Psoas muscle (tissue), 8 donors: ENCODE results near the gene UGP2. TPM values are rescaled to one million over a fixed set of nuclear protein-coding genes. Genes with fewer than 3 reads are reported as not detected.

ENCODE experiments used
- ATAC-seq, 4 donors: fragments of 200-7000 bp; cut with Tn5 transposase; one replicate each; pipeline ENCODE4 v1.9.1; 2020; ENCODE audit warnings: moderate library complexity in 3 of 4, mild to moderate bottlenecking in 2 of 4
- DNase-seq, 2 donors: peaks; one replicate each; pipeline ENCODE4 v3.0.0-alpha.2; 2020
- H3K27ac ChIP-seq: fragments of 200-600 bp; one replicate; pipeline ENCODE4 v1.8.0; 2022
- H3K27me3 ChIP-seq, 3 donors: fragments of 200-600 bp in 1 of 3; one replicate each; pipeline versions ENCODE4 v1.6.1 to v1.8.0; 2013 to 2022; ENCODE audit warnings: low read length in 2 of 3, mild to moderate bottlenecking in 2 of 3, moderate library complexity in 1 of 3; ENCODE audit not compliant: insufficient read depth in 3 of 3
- H3K36me3 ChIP-seq, 2 donors: fragments of 200-600 bp in 1 of 2; one replicate each; pipeline versions ENCODE4 v1.6.1 to v1.8.0; 2013 to 2022; ENCODE audit warnings: low read depth in 1 of 2, mild to moderate bottlenecking in 1 of 2, moderate library complexity in 1 of 2; ENCODE audit not compliant: insufficient read depth in 1 of 2
- H3K4me1 ChIP-seq: fragments of 200-600 bp; one replicate; pipeline ENCODE4 v1.8.0; 2022
- H3K4me3 ChIP-seq: fragments of 200-600 bp; one replicate; pipeline ENCODE4 v1.8.0; 2022; ENCODE audit warnings: mild to moderate bottlenecking
- H3K9me3 ChIP-seq: fragments of 200-600 bp; one replicate; pipeline ENCODE4 v1.8.0; 2022
- WGBS, 3 donors: extraction: QIAGEN DNeasy Blood & Tissue Kit; methylation state at CpG; one replicate each; pipeline versions ENCODE4 v1.1.6 to v1.1.7; 2013; 5-methylcytosine and 5-hydroxymethylcytosine counted together
- intact Hi-C, 2 donors: fragments of 100-400 bp; cut with DNase I; formaldehyde crosslinking; loops; one replicate each; pipeline versions ENCODE4 v1.11.0 to v1.14.2; 2022
- polyA plus RNA-seq, 3 donors: library from polyadenylated mRNA; stranded (reverse); fragments of 200-250 nt; gene quantifications; one replicate each; pipeline ENCODE4 v1.2.3, GENCODE V29; 2013
- total RNA-seq, 4 donors: library from RNA; stranded (reverse); fragmentation: NEBNext Ultra II Directional in 2 of 4; extraction: Animal tissue kit (Norgen Biotek cat#: 25700) in 2 of 4; gene quantifications; one replicate each; pipeline versions ENCODE4 v1.2.1 to v1.2.4, GENCODE V29; 2021 to 2023
- TF ChIP-seq, protein P1 (sequence below): fragments of 200-600 bp; IDR thresholded peaks from one replicate; pipeline ENCODE4 v1.8.0; 2022; ENCODE audit warnings: antibody characterized with exemption
- donor health status: healthy with polysubstance abuse.
- donor health status: DM: no; HTN: no; CAD: no; lungs with moderate emphysema.
- donor health status: Bipolar disorder and iron deficiency.
- donor health status: healthy.
- donor health status: DM: yes; HTN: yes; CAD: no.
- donor health status: DM: no; HTN: no; CAD: no.
- donor health status: DM: no; HTN: no; CAD: no.
- donor health status: DM: yes; HTN: yes; CAD: no.

The UGP2 gene
- total and polyA plus RNA-seq, 7 donors: 391 to 903 (median 520) TPM

- TF ChIP-seq, protein P1, sequence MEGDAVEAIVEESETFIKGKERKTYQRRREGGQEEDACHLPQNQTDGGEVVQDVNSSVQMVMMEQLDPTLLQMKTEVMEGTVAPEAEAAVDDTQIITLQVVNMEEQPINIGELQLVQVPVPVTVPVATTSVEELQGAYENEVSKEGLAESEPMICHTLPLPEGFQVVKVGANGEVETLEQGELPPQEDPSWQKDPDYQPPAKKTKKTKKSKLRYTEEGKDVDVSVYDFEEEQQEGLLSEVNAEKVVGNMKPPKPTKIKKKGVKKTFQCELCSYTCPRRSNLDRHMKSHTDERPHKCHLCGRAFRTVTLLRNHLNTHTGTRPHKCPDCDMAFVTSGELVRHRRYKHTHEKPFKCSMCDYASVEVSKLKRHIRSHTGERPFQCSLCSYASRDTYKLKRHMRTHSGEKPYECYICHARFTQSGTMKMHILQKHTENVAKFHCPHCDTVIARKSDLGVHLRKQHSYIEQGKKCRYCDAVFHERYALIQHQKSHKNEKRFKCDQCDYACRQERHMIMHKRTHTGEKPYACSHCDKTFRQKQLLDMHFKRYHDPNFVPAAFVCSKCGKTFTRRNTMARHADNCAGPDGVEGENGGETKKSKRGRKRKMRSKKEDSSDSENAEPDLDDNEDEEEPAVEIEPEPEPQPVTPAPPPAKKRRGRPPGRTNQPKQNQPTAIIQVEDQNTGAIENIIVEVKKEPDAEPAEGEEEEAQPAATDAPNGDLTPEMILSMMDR: no peak
- intact Hi-C loops: no loop called here
- Histone ChIP-seq H3K4me1 (peaks cover 13% of the 10 kb centered on the region), H3K36me3 (no peaks in the 10 kb centered on the region), H3K9me3 (no peaks in the 10 kb centered on the region), H3K27me3 (no peaks in the 10 kb centered on the region), H3K4me3 (no peak overlapping the region), H3K27ac (no peak overlapping the region)
- 83 to 90% (median 86%) methylated on average over 1 of the region's 1 CpG for WGBS, 3 donors
- ATAC-seq (no peak), DNase-seq (no peak)
These were observed 27.6 kb upstream of the UGP2 start for GRCh38 chr2:63814114-63814513.

DNA sequence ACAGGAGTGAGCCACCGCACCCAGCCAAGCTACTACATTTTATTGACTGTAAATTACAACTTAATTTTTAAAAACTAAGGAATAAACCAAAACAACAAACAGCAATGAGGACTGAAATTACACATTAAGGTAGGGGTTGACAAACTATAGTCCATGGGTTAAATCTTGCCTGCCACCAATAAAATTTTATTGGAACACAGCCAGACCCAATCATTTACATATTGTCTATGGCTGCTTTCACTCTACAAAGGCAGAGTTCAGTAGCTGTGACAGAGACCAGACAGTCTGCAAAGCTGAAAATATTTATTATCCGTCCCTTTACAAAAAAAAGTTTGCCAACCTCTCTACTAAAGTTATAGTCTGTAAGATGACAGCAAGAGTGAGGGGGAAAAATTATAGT is 24.3 kb upstream of the UGP2 start:
- no peak overlapping the region for H3K4me3 ChIP-seq
- DNase-seq (no peak), ATAC-seq (no peak)
- no peaks in the 10 kb centered on the region for H3K27me3 ChIP-seq
- TF ChIP-seq, protein P1: no peak
- intact Hi-C loops: no loop called here
- H3K27ac ChIP-seq: no peak overlapping the region
- no peaks in the 10 kb centered on the region for H3K9me3 ChIP-seq
- H3K4me1 ChIP-seq: peaks cover 28% of the 10 kb centered on the region
- 46 to 67% (median 65%) methylated on average over 2 of the region's 2 CpGs for WGBS, 3 donors
- H3K36me3 ChIP-seq: no peaks in the 10 kb centered on the region

GRCh38 chr2:63818271-63818670 is 23.4 kb upstream of the UGP2 start:
- H3K27me3 ChIP-seq: no peaks in the 10 kb centered on the region
- no peaks in the 10 kb centered on the region for H3K9me3 ChIP-seq
- ATAC-seq (no peak), DNase-seq (no peak)
- H3K4me1 ChIP-seq: peaks cover 28% of the 10 kb centered on the region
- intact Hi-C loops: no loop called here
- H3K4me3 ChIP-seq: no peak overlapping the region
- TF ChIP-seq, protein P1: no peak
- WGBS, 3 donors: 71 to 92% (median 85%) methylated on average over 2 of the region's 2 CpGs
- H3K27ac ChIP-seq: no peak overlapping the region
- no peaks in the 10 kb centered on the region for H3K36me3 ChIP-seq

DNA sequence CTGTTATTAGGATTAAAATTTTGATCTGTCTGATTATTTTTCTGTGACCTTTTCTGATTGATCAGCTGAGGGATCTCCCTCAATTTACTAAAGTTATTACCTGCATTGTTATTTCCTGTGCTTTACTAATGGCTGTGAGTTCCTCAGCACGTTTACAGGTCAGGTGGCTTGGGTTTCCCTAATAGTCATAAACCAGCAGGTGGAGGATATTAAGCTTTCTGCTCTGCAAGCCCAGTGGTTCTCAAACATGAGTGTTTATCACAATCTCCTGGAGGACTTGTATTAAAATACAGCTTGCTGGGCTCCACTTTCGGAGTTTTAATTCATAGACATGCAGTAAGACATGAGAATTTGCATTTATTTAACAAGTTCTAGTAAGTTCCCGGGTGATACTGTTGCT is 22.4 kb upstream of the UGP2 start:
- no peak for DNase-seq
- Histone ChIP-seq H3K27me3 (no peaks in the 10 kb centered on the region), H3K27ac (peak overlapping the region; percentile 51), H3K9me3 (no peaks in the 10 kb centered on the region), H3K36me3 (no peaks in the 10 kb centered on the region), H3K4me3 (no peak overlapping the region), H3K4me1 (peaks cover 28% of the 10 kb centered on the region)
- WGBS, 3 donors: 59 to 66% (median 61%) methylated on average over 3 of the region's 3 CpGs
- intact Hi-C loops: no loop called here
- ATAC-seq: peak in 1 of 4 donors; percentile 42
- TF ChIP-seq, protein P1: no peak
